GM12878 (cell line): ENCODE measurements around the gene SLC25A36. TPM values are rescaled to one million over a fixed set of nuclear protein-coding genes. Genes with fewer than 3 reads are reported as not detected.

Experiments
- ATAC-seq: fragments of 200-7000 bp; cut with Tn5 transposase; 3 replicates; pipeline ENCODE4 v1.9.1; 2020; ENCODE audit warnings: mild to moderate bottlenecking, moderate library complexity
- BruUV-seq: library from RNA; stranded (reverse); fragments of 400-500 nt; replicated peaks from 2 replicates; lab custom pipeline; 2021; lab: Mats Ljungman, UMichigan
- CTCF ChIA-PET: fragments of 300-600 bp; sonication (Branson Sonifier 250); formaldehyde crosslinking; extraction: SDS; loops from one replicate; lab custom pipeline; 2021; ENCODE audit warnings: inconsistent platforms; lab: Yijun Ruan, JAX
- POLR2A ChIA-PET: fragments of 350-600 bp; formaldehyde crosslinking; extraction: SDS; loops from one replicate; lab custom pipeline; 2021; ENCODE audit warnings: inconsistent platforms; lab: Charles Lee
- RAD21 ChIA-PET: fragments of 300-600 bp; sonication (Branson Sonifier 250); formaldehyde crosslinking; loops from one replicate; lab custom pipeline; 2023; ENCODE audit warnings: antibody characterized with exemption; ENCODE audit not compliant: unreplicated experiment; lab: Charles Lee
- SMC1A ChIA-PET: fragments of 300-600 bp; sonication (Branson Sonifier 250); formaldehyde crosslinking; loops from one replicate; lab custom pipeline; 2023; ENCODE audit not compliant: unreplicated experiment, uncharacterized antibody; lab: Charles Lee
- DNase-seq: peaks from one replicate; pipeline ENCODE4 v3.0.0-alpha.2; 2011; ENCODE audit warnings: low read depth, low spot score
- FAIRE-seq: peaks from 3 replicates; lab custom pipeline; 2011; peaks lifted over from hg19 to GRCh38; lab: Jason Lieb, UNC
- H2AFZ ChIP-seq: 2 replicates; pipeline ENCODE4 v1.6.0; 2011; ENCODE audit warnings: low read depth, low read length, control low read depth; ENCODE audit not compliant: control insufficient read depth
- H3K27ac ChIP-seq: 2 replicates; pipeline ENCODE4 v1.5.1; 2011; ENCODE audit warnings: control low read depth; ENCODE audit not compliant: control insufficient read depth, insufficient read depth
- H3K27me3 ChIP-seq, 2 experiments: replicated peaks in 1 of 2; 2 replicates each; pipeline versions ENCODE4 v1.6.0 to v1.6.1; 2011; ENCODE audit warnings: low read length in 1 of 2; ENCODE audit not compliant: control insufficient read depth in 2 of 2, insufficient read depth in 2 of 2
- H3K36me3 ChIP-seq, 2 experiments: 2 replicates each; pipeline ENCODE4 v1.5.1; 2011; ENCODE audit warnings: low read length in 1 of 2; ENCODE audit not compliant: control insufficient read depth in 2 of 2, insufficient read depth in 2 of 2
- H3K4me1 ChIP-seq: 2 replicates; pipeline ENCODE4 v1.6.1; 2011; ENCODE audit warnings: mild to moderate bottlenecking, low read length, moderate library complexity, mixed read lengths; ENCODE audit not compliant: control insufficient read depth, insufficient read depth
- H3K4me2 ChIP-seq: 2 replicates; pipeline ENCODE4 v1.6.0; 2011; ENCODE audit warnings: control low read depth; ENCODE audit not compliant: control insufficient read depth, insufficient read depth
- H3K4me3 ChIP-seq: fragments of 200-600 bp; sonication (generic); 2 replicates; pipeline ENCODE4 v1.5.1; 2016
- H3K79me2 ChIP-seq: 2 replicates; pipeline ENCODE4 v1.6.0; 2011; ENCODE audit warnings: low read length; ENCODE audit not compliant: control insufficient read depth, insufficient read depth
- H3K9ac ChIP-seq: 2 replicates; pipeline ENCODE4 v1.8.0; 2011; ENCODE audit warnings: low read length, control low read depth, mixed read lengths; ENCODE audit not compliant: control insufficient read depth, insufficient read depth
- H3K9me3 ChIP-seq: replicated peaks from 3 replicates; pipeline ENCODE4 v1.5.1; 2011; ENCODE audit warnings: mild to moderate bottlenecking, low read length; ENCODE audit not compliant: control insufficient read depth, insufficient read depth
- H4K20me1 ChIP-seq: 2 replicates; pipeline ENCODE4 v1.6.0; 2011; ENCODE audit not compliant: control insufficient read depth, insufficient read depth
- FOXK2 ChIP-seq: fragments of 450-650 bp; IDR thresholded peaks from 2 replicates; pipeline ENCODE4 v1.6.1; 2017; ENCODE audit warnings: mild to moderate bottlenecking, moderate library complexity
- KLF5 ChIP-seq: fragments of 450-650 bp; IDR thresholded peaks from 2 replicates; pipeline ENCODE4 v1.6.1; 2014; ENCODE audit warnings: mild to moderate bottlenecking; ENCODE audit not compliant: partially characterized antibody
- POLR2AphosphoS2 ChIP-seq: IDR thresholded peaks from 2 replicates; pipeline ENCODE4 v1.6.1; 2011; ENCODE audit warnings: low read depth, mild to moderate bottlenecking, low read length, improper control_type of control experiment, moderate library complexity
- RAD51 ChIP-seq: fragments of 450-650 bp; IDR thresholded peaks from 2 replicates; pipeline ENCODE4 v1.6.1; 2016; ENCODE audit warnings: moderate library complexity, mild to moderate bottlenecking, inconsistent platforms
- RUNX3 ChIP-seq: IDR thresholded peaks from 2 replicates; pipeline ENCODE4 v1.6.1; 2012; ENCODE audit warnings: low read length, inconsistent platforms
- SUPT20H ChIP-seq: IDR thresholded peaks from 2 replicates; pipeline ENCODE4 v1.6.1; 2011; ENCODE audit warnings: low read depth, mild to moderate bottlenecking, low read length, moderate library complexity, borderline replicate concordance; ENCODE audit not compliant: control insufficient read depth
- ZNF622 ChIP-seq: fragments of 450-650 bp; IDR thresholded peaks from 2 replicates; pipeline ENCODE4 v1.6.1; 2017; ENCODE audit warnings: mild to moderate bottlenecking, inconsistent platforms
- WGBS: methylation state at CpG from one replicate; pipeline ENCODE4 v1.1.6; 2016; ENCODE audit warnings: low lambda C conversion rate; ENCODE audit not compliant: insufficient replicate concordance, insufficient coverage; ENCODE audit errors: missing lambda C conversion rate; 5-methylcytosine and 5-hydroxymethylcytosine counted together
- in situ Hi-C: fragments of 300-500 bp; cut with MboI; formaldehyde crosslinking; loops from 9 replicates; pipeline ENCODE4 v1.14.3; 2018; ENCODE audit warnings: mixed read lengths
- intact Hi-C: fragments of 100-400 bp; cut with micrococcal nuclease; formaldehyde crosslinking; loops from one replicate; pipeline ENCODE4 v1.14.2; 2022; ENCODE audit not compliant: unreplicated experiment
- polyA plus RNA-seq, 11 experiments: library from polyadenylated mRNA; depleted of rRNA in 4 of 11; unstranded in 6 of 11; stranded (reverse) in 5 of 11; fragments of >200 nt; fragmentation: Nextera tagmentation in 4 of 11; fragmentation: Illumina TruSeq in 1 of 11; extraction: Ambion mirVana in 4 of 11; extraction: Trizol in 1 of 11; gene quantifications; 1 replicate in 1 of 11; 2 replicates in 10 of 11; pipeline versions ENCODE4 v1.2.1 to v1.2.3, GENCODE V29; 2011 to 2016; ENCODE audit warnings: inconsistent platforms in 2 of 11, missing spikeins in 2 of 11, low read depth in 1 of 11
- total RNA-seq, 4 experiments: library from RNA; depleted of rRNA in 3 of 4; stranded (reverse); fragments of >200 nt in 3 of 4; fragmentation: Illumina TruSeq in 1 of 4; extraction: Trizol in 1 of 4; gene quantifications; 2 replicates each; pipeline versions ENCODE4 v1.2.1 to v1.2.3, GENCODE V29; 2013 to 2021
- TF ChIP-seq, protein P1 (sequence below): fragments of 450-650 bp; IDR thresholded peaks from 2 replicates; pipeline ENCODE4 v1.6.1; 2016; ENCODE audit warnings: mild to moderate bottlenecking
- TF ChIP-seq, protein P2 (sequence below): fragments of 450-650 bp; IDR thresholded peaks from 2 replicates; pipeline ENCODE4 v1.6.1; 2017; ENCODE audit warnings: mild to moderate bottlenecking, moderate library complexity

SLC25A36 gene
- total and polyA plus RNA-seq, 10 of the 15 experiments (the other 5 are each of a cell fraction or from before 2014, with no cell fraction given), result 13.0 to 183 (median 47.7) TPM

DNA sequence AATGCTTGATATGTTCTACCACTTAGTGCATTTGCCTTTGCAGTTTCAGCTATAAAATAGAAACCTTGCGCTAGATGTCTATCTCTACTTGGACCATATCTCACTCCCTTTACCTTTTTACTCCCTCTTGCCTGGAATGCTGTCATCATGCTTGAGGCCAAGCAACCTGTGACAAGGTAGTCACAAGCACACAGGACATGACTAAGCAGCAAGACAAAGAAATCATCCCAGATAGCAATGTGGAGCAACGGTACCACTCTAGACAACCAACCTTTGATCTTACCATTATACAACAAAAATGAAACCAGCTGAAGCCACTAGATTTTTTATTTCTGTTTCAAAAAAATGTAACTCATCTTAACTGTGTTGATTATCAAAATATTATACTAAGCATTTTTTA lies 59.0 kb downstream of the SLC25A36 start:
- DNase-seq (no peak), ATAC-seq (no peak), FAIRE-seq (no peak)
- Histone ChIP-seq H3K79me2 (no peaks in the 10 kb centered on the region), H4K20me1 (no peaks in the 10 kb centered on the region), H3K4me1 (no peaks in the 10 kb centered on the region), H3K36me3 (no peaks in the 10 kb centered on the region), H3K27me3 (no peaks in the 10 kb centered on the region; a peak in 1 of 4 replicates), H3K9me3 (no peaks in the 10 kb centered on the region), H3K27ac (no peak overlapping the region), H2AFZ (no peak overlapping the region), H3K4me2 (no peak overlapping the region), H3K9ac (no peak overlapping the region), H3K4me3 (no peak overlapping the region)
- intact Hi-C loops, result loop anchor here (1.0 to 10.0 kb wide), 3 partner anchors 105 to 274 kb away; no protein-coding TSS in a partner anchor
- ChIA-PET RAD21 (interaction anchor here (0.8 to 3.7 kb wide), 7 partner anchors 9 to 191 kb away, joined by 3 to 23 read pairs (median 3); no protein-coding TSS in a partner anchor), SMC1A (interaction anchor here (0.6 to 3.5 kb wide), 11 partner anchors 16 to 337 kb away, joined by 3 to 17 read pairs (median 3); no protein-coding TSS in a partner anchor), CTCF (interaction anchor here (0.7 to 4.7 kb wide), 19 partner anchors 10 to 454 kb away, joined by 3 to 64 read pairs (median 5); no protein-coding TSS in a partner anchor), POLR2A (no interaction called here)
- in situ Hi-C loops, result loop anchor here (5.0 kb wide), 2 partner anchors 107 to 192 kb away; no protein-coding TSS in a partner anchor
- no TSS peak for BruUV-seq
- WGBS, result 50% methylated on average over 2 of the region's 2 CpGs
- TF ChIP-seq, protein P1, sequence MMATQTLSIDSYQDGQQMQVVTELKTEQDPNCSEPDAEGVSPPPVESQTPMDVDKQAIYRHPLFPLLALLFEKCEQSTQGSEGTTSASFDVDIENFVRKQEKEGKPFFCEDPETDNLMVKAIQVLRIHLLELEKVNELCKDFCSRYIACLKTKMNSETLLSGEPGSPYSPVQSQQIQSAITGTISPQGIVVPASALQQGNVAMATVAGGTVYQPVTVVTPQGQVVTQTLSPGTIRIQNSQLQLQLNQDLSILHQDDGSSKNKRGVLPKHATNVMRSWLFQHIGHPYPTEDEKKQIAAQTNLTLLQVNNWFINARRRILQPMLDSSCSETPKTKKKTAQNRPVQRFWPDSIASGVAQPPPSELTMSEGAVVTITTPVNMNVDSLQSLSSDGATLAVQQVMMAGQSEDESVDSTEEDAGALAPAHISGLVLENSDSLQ, result no peak

DNA sequence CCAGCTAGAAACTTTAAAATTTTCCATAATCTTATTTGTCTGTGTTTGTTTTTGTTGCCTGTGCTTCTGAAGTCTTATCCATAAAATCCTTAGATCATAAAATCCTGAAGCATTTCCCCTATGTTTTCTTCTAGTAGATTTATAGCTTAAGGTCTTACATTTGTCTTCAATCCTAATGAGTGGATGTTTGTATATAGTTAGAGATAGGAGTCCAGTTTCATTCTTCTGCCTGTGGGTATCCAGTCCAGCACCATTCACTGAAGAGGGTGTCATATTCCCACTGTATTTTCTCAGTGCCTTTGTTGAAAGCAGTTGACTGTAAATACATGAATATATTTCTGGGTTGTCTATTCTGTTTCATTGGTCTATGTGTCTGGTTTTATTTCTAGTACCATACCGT lies 64.7 kb downstream of the SLC25A36 start:
- DNase-seq (no peak), ATAC-seq (no peak), FAIRE-seq (no peak)
- no TSS peak for BruUV-seq
- H4K20me1 ChIP-seq, result no peaks in the 10 kb centered on the region
- SMC1A ChIA-PET, result interaction anchor here (1.4 to 1.7 kb wide), 2 partner anchors 108 to 185 kb away, joined by 3 read pairs; no protein-coding TSS in a partner anchor
- no peaks in the 10 kb centered on the region for H3K9me3 ChIP-seq
- WGBS, result 26% methylated on average over 1 of the region's 1 CpG
- no peaks in the 10 kb centered on the region for H3K79me2 ChIP-seq
- no peak overlapping the region for H3K4me3 ChIP-seq
- TF ChIP-seq KLF5, result no peak
- no peak for TF ChIP-seq POLR2AphosphoS2
- no peak for TF ChIP-seq RAD51
- TF ChIP-seq, protein P2, sequence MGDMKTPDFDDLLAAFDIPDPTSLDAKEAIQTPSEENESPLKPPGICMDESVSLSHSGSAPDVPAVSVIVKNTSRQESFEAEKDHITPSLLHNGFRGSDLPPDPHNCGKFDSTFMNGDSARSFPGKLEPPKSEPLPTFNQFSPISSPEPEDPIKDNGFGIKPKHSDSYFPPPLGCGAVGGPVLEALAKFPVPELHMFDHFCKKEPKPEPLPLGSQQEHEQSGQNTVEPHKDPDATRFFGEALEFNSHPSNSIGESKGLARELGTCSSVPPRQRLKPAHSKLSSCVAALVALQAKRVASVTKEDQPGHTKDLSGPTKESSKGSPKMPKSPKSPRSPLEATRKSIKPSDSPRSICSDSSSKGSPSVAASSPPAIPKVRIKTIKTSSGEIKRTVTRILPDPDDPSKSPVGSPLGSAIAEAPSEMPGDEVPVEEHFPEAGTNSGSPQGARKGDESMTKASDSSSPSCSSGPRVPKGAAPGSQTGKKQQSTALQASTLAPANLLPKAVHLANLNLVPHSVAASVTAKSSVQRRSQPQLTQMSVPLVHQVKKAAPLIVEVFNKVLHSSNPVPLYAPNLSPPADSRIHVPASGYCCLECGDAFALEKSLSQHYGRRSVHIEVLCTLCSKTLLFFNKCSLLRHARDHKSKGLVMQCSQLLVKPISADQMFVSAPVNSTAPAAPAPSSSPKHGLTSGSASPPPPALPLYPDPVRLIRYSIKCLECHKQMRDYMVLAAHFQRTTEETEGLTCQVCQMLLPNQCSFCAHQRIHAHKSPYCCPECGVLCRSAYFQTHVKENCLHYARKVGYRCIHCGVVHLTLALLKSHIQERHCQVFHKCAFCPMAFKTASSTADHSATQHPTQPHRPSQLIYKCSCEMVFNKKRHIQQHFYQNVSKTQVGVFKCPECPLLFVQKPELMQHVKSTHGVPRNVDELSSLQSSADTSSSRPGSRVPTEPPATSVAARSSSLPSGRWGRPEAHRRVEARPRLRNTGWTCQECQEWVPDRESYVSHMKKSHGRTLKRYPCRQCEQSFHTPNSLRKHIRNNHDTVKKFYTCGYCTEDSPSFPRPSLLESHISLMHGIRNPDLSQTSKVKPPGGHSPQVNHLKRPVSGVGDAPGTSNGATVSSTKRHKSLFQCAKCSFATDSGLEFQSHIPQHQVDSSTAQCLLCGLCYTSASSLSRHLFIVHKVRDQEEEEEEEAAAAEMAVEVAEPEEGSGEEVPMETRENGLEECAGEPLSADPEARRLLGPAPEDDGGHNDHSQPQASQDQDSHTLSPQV, result no peak
- TF ChIP-seq FOXK2, result no peak
- no peak for TF ChIP-seq SUPT20H
- no peak for TF ChIP-seq RUNX3
- no peak for TF ChIP-seq ZNF622
- H3K4me1 ChIP-seq, result no peaks in the 10 kb centered on the region
- RAD21 ChIA-PET, result no interaction called here
- POLR2A ChIA-PET, result no interaction called here
- intact Hi-C loops (loop anchor here (10.0 kb wide), 1 partner anchor 268 kb away; no protein-coding TSS in a partner anchor), in situ Hi-C loops (no loop called here)
- no peak overlapping the region for H3K4me2 ChIP-seq
- CTCF ChIA-PET, result interaction anchor here (2.6 to 3.2 kb wide), 2 partner anchors 108 to 186 kb away, joined by 7 to 8 read pairs; no protein-coding TSS in a partner anchor
- no peak overlapping the region for H2AFZ ChIP-seq
- H3K36me3 ChIP-seq, result no peaks in the 10 kb centered on the region
- H3K27me3 ChIP-seq, result no peaks in the 10 kb centered on the region
- H3K9ac ChIP-seq, result no peak overlapping the region
- no peak overlapping the region for H3K27ac ChIP-seq
